K562 (cell line): ENCODE results near the gene KIF14. TPM values are rescaled to one million over a fixed set of nuclear protein-coding genes. Genes with fewer than 3 reads are reported as not detected.
A peak's percentile ranks its signal among the peaks of the same experiment; 100 is the strongest.

ENCODE experiments used
- ATAC-seq: fragments of 200-7000 bp; cut with Tn5 transposase; 3 replicates; pipeline ENCODE4 v1.9.1; 2020; ENCODE audit warnings: moderate library complexity
- BruUV-seq: library from RNA; stranded (reverse); fragments of 400-500 nt; replicated peaks from 2 replicates; lab custom pipeline; 2021; lab: Mats Ljungman, UMichigan
- CTCF ChIA-PET: fragments of 300-600 bp; formaldehyde crosslinking; extraction: SDS; loops from one replicate; lab custom pipeline; 2021; ENCODE audit warnings: low intra/inter-chr PET ratio; lab: Yijun Ruan, JAX
- POLR2A ChIA-PET: fragments of 300-600, 350-650 bp; sonication (Branson Sonifier 250); formaldehyde crosslinking; extraction: SDS; loops from one replicate; lab custom pipeline; 2021; ENCODE audit warnings: antibody characterized with exemption, inconsistent platforms; lab: Yijun Ruan, JAX
- DNase-seq, 4 experiments: peaks; one replicate each; pipeline versions ENCODE4 v3.0.0 to v3.0.0-alpha.2; 2011 to 2018; ENCODE audit warnings: low spot score in 3 of 4, mixed read lengths in 3 of 4; ENCODE audit errors: extremely low read depth in 1 of 4
- FAIRE-seq: peaks from 2 replicates; lab custom pipeline; 2011; peaks lifted over from hg19 to GRCh38; lab: Jason Lieb, UNC
- H2AFZ ChIP-seq: 2 replicates; pipeline ENCODE4 v1.6.0; 2011; ENCODE audit warnings: low read depth, low read length, control low read depth, inconsistent platforms
- H3K27ac ChIP-seq: fragments of 200-600 bp; 3 replicates; pipeline ENCODE4 v1.8.0; 2011; ENCODE audit warnings: low read depth, mild to moderate bottlenecking, control low read depth, inconsistent platforms, low read length, moderate library complexity, mixed read lengths; ENCODE audit errors: extremely low read depth
- H3K27me3 ChIP-seq, 2 experiments: fragments of 300-600 bp in 1 of 2; 2 replicates in 1 of 2; 3 replicates in 1 of 2; pipeline versions ENCODE4 v1.6.0 to v1.8.0; 2011; ENCODE audit warnings: inconsistent platforms in 2 of 2, low read length in 2 of 2, mild to moderate bottlenecking in 1 of 2, mixed read lengths in 1 of 2, moderate library complexity in 1 of 2; ENCODE audit not compliant: control insufficient read depth in 2 of 2, insufficient read depth in 2 of 2
- H3K36me3 ChIP-seq: fragments of 300-600 bp; 3 replicates; pipeline ENCODE4 v1.8.0; 2011; ENCODE audit warnings: mild to moderate bottlenecking, low read length, inconsistent platforms; ENCODE audit not compliant: control insufficient read depth, insufficient read depth
- H3K4me1 ChIP-seq, 2 experiments: fragments of 200-600 bp in 1 of 2; replicated peaks in 1 of 2; 2 replicates in 1 of 2; 3 replicates in 1 of 2; pipeline versions ENCODE4 v1.5.1 to v1.8.0; 2011; ENCODE audit warnings: inconsistent platforms in 2 of 2, low read length in 2 of 2, mild to moderate bottlenecking in 1 of 2, mixed read lengths in 1 of 2, moderate library complexity in 1 of 2; ENCODE audit not compliant: control insufficient read depth in 2 of 2, insufficient read depth in 2 of 2
- H3K4me2 ChIP-seq: 2 replicates; pipeline ENCODE4 v1.6.1; 2011; ENCODE audit warnings: low read length, control low read depth, inconsistent platforms, mixed read lengths; ENCODE audit not compliant: insufficient read depth
- H3K4me3 ChIP-seq: fragments of 200-600 bp; sonication (generic), shearing (Covaris generic); 2 replicates; pipeline ENCODE4 v1.5.1; 2016; ENCODE audit warnings: control low read depth, inconsistent platforms
- H3K79me2 ChIP-seq: fragments of 200-600 bp; 3 replicates; pipeline ENCODE4 v1.8.0; 2011; ENCODE audit warnings: low read length, inconsistent platforms; ENCODE audit not compliant: control insufficient read depth, insufficient read depth
- H3K9ac ChIP-seq, 2 experiments: 2 replicates each; pipeline versions ENCODE4 v1.6.0 to v1.6.1; 2011; ENCODE audit warnings: low read depth in 2 of 2, low read length in 2 of 2, control low read depth in 1 of 2, inconsistent platforms in 1 of 2, mild to moderate bottlenecking in 1 of 2, mixed read lengths in 1 of 2; ENCODE audit not compliant: insufficient read depth in 1 of 2
- H3K9me1 ChIP-seq: one replicate; pipeline ENCODE4 v1.6.0; 2011; ENCODE audit warnings: inconsistent platforms, mild to moderate bottlenecking, low read length, moderate library complexity; ENCODE audit not compliant: control insufficient read depth, insufficient read depth
- H3K9me3 ChIP-seq: replicated peaks from 2 replicates; pipeline ENCODE4 v1.5.1; 2011; ENCODE audit warnings: low read depth, low read length, inconsistent platforms; ENCODE audit not compliant: control insufficient read depth, insufficient read depth
- H4K20me1 ChIP-seq: replicated peaks from 2 replicates; pipeline ENCODE4 v1.6.1; 2011; ENCODE audit warnings: low read length, inconsistent platforms, mixed read lengths; ENCODE audit not compliant: control insufficient read depth, insufficient read depth
- CAMTA2 ChIP-seq: fragments of 250-450 bp; sonication (Bioruptor Pico); conservative IDR thresholded peaks from 2 replicates; pipeline ENCODE4 v1.5.1; 2022
- CBX3 ChIP-seq, 2 experiments: IDR thresholded peaks; 1 replicate in 1 of 2; 2 replicates in 1 of 2; pipeline ENCODE4 v1.6.1; 2012; ENCODE audit warnings: inconsistent platforms in 2 of 2, low read length in 2 of 2, borderline replicate concordance in 1 of 2, control low read depth in 1 of 2
- CCNT2 ChIP-seq: IDR thresholded peaks from 2 replicates; pipeline ENCODE4 v1.6.1; 2011; ENCODE audit warnings: borderline replicate concordance, low read depth, mild to moderate bottlenecking, moderate library complexity, mixed read lengths, low read length; ENCODE audit not compliant: insufficient read length; ENCODE audit errors: extremely low read depth
- CEBPB ChIP-seq: fragments of 450-650 bp; IDR thresholded peaks from 2 replicates; pipeline ENCODE4 v1.6.1; 2016; ENCODE audit warnings: missing genetic modification characterization, missing compliant biosample characterization
- ELF4 ChIP-seq: fragments of 450-650 bp; formaldehyde crosslinking; IDR thresholded peaks from 2 replicates; pipeline ENCODE4 v1.4.0; 2022; ENCODE audit warnings: missing genetic modification characterization
- FOXJ3 ChIP-seq: sonication (generic); formaldehyde crosslinking; IDR thresholded peaks from 2 replicates; pipeline ENCODE4 v1.4.0; 2020; ENCODE audit warnings: mild to moderate bottlenecking, missing genetic modification reagents
- MAFK ChIP-seq: IDR thresholded peaks from 2 replicates; pipeline ENCODE4 v1.6.1; 2011; ENCODE audit warnings: low read length, improper control_type of control experiment
- PATZ1 ChIP-seq: fragments of 250-450 bp; sonication (Bioruptor Pico); IDR thresholded peaks from 2 replicates; pipeline ENCODE4 v1.5.0; 2020; ENCODE audit warnings: mild to moderate bottlenecking, borderline replicate concordance
- PURB ChIP-seq: sonication (generic); formaldehyde crosslinking; IDR thresholded peaks from 2 replicates; pipeline ENCODE4 v1.9.0; 2021; ENCODE audit warnings: low read depth, mild to moderate bottlenecking, missing genetic modification reagents
- RAD21 ChIP-seq, 2 experiments: fragments of 250-450 bp in 1 of 2; fragments of 450-650 bp in 1 of 2; sonication (Bioruptor Pico) in 1 of 2; formaldehyde crosslinking in 1 of 2; IDR thresholded peaks in 1 of 2; conservative IDR thresholded peaks in 1 of 2; 2 replicates each; pipeline versions ENCODE4 v1.4.0 to v1.8.0; 2020 to 2022; ENCODE audit warnings: mild to moderate bottlenecking in 2 of 2, moderate library complexity in 1 of 2
- RCOR1 ChIP-seq, 2 experiments: IDR thresholded peaks; 2 replicates each; pipeline ENCODE4 v1.6.1; 2012; ENCODE audit warnings: low read depth in 2 of 2, low read length in 2 of 2, borderline replicate concordance in 1 of 2, improper control_type of control experiment in 1 of 2
- SMARCA4 ChIP-seq: fragments of 450-650 bp; IDR thresholded peaks from 2 replicates; pipeline ENCODE4 v1.6.1; 2016
- SPI1 ChIP-seq: IDR thresholded peaks from 2 replicates; pipeline ENCODE4 v1.6.1; 2011; ENCODE audit warnings: low read depth, low read length, control low read depth, borderline replicate concordance
- TEAD1 ChIP-seq, 2 experiments: fragments of 450-650 bp in 1 of 2; sonication (generic) in 1 of 2; formaldehyde crosslinking; IDR thresholded peaks; 2 replicates each; pipeline versions ENCODE4 v1.4.0 to v1.8.0; 2020 to 2022; ENCODE audit warnings: mild to moderate bottlenecking in 2 of 2, missing genetic modification reagents in 1 of 2
- WGBS: fragments of 100-300 bp; shearing (Covaris generic); methylation state at CpG from one replicate; pipeline ENCODE4 v1.1.6; 2016; ENCODE audit warnings: low coverage, mixed read lengths; ENCODE audit not compliant: insufficient coverage; ENCODE audit errors: missing lambda C conversion rate; 5-methylcytosine and 5-hydroxymethylcytosine counted together
- in situ Hi-C: fragments of 300-500 bp; cut with MboI; formaldehyde crosslinking; loops from 4 replicates; pipeline ENCODE4 v1.15.0; 2018; ENCODE audit warnings: inconsistent platforms, mixed read lengths
- intact Hi-C: fragments of 100-400 bp; cut with micrococcal nuclease; formaldehyde crosslinking; loops from 2 replicates; pipeline ENCODE4 v1.14.2; 2022
- polyA plus RNA-seq, 8 experiments: library from polyadenylated mRNA; depleted of rRNA in 4 of 8; stranded (reverse) in 5 of 8; unstranded in 3 of 8; fragments of >200 nt; fragmentation: Nextera tagmentation in 2 of 8; fragmentation: Illumina TruSeq in 1 of 8; extraction: Ambion mirVana in 2 of 8; extraction: Trizol in 1 of 8; gene quantifications; 2 replicates each; pipeline versions ENCODE4 v1.2.1 to v1.2.3, GENCODE V29; 2011 to 2014; ENCODE audit warnings: inconsistent platforms in 1 of 8, missing spikeins in 1 of 8
- total RNA-seq, 7 experiments: library from RNA; depleted of rRNA in 6 of 7; stranded (reverse); fragments of >200 nt in 6 of 7; fragmentation: Illumina TruSeq in 2 of 7; extraction: Trizol in 2 of 7; gene quantifications; 2 replicates each; pipeline versions ENCODE4 v1.2.1 to v1.2.3, GENCODE V29; 2011 to 2021; ENCODE audit warnings: low replicate concordance in 1 of 7
- TF ChIP-seq, protein P1 (sequence below): sonication (generic); IDR thresholded peaks from 2 replicates; pipeline ENCODE4 v1.6.1; 2016
- TF ChIP-seq, protein P2 (sequence below): fragments of 200-800 bp; sonication (Bioruptor generic); IDR thresholded peaks from 2 replicates; pipeline ENCODE4 v1.6.1; 2017; ENCODE audit warnings: missing genetic modification characterization, missing compliant biosample characterization
- TF ChIP-seq, protein P3 (sequence below): fragments of 200-800 bp; sonication (Bioruptor generic); IDR thresholded peaks from 2 replicates; pipeline ENCODE4 v1.6.1; 2017; ENCODE audit warnings: missing genetic modification characterization, missing compliant biosample characterization

KIF14 gene
- total and polyA plus RNA-seq, 9 of the 15 experiments (the other 6 are each of a cell fraction or from before 2014, with no cell fraction given): 11.5 to 47.4 (median 29.0) TPM

DNA sequence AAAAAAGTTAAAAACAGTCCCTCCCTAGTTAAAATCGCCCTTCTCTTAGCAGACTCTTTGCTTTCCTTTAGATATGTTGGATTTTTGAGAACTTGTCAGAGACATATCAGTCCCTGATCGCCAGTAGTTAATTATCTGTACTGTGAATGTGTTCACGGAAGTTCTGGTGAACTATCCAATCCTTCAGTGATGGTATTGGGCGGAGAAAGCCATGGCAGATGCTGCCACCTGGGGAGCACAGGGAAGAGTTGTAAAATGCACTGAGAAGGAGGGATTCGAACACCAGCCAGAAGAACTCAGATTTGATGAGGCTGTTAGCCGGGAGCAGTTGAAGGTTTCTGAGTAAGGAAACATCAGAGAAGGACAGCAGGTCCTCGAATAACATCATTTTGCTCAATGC, 17.5 kb upstream of the KIF14 start:
- Histone ChIP-seq H4K20me1 (no peaks in the 10 kb centered on the region), H3K27ac (peak overlapping the region; percentile 92), H3K4me2 (peak overlapping the region; percentile 17), H2AFZ (peak overlapping the region; percentile 93), H3K27me3 (no peaks in the 10 kb centered on the region), H3K36me3 (no peaks in the 10 kb centered on the region), H3K9ac (peak overlapping the region; percentile 42 to 78; a peak in 3 of 4 replicates), H3K4me1 (peaks cover 24 to 39% of the 10 kb centered on the region in 2 experiments), H3K79me2 (no peaks in the 10 kb centered on the region), H3K4me3 (no peak overlapping the region), H3K9me1 (no peaks in the 10 kb centered on the region), H3K9me3 (0 out of 2 replicates have a peak, but pooled peaks cover 3% of the 10 kb centered on the region)
- intact Hi-C loops (no loop called here), in situ Hi-C loops (no loop called here)
- DNase-seq (peak in 2 of 4 experiments; percentile 33 to 64), ATAC-seq (peak; percentile 14), FAIRE-seq (no peak)
- ChIA-PET CTCF (no interaction called here), POLR2A (no interaction called here)
- BruUV-seq: no TSS peak
- WGBS: 20% methylated on average over 7 of the region's 7 CpGs
- TF ChIP-seq TEAD1 (CRISPR knock-in tag; IDR thresholded peaks at IDR 0.05) (no peak), MAFK (no peak), SPI1 (no peak), CAMTA2 (no peak), CEBPB (tag) (no peak), CBX3 (IDR thresholded peaks at IDR 0.05; ENCODE audit: borderline replicate concordance in 1 of 2, low read length in 2 of 2) (no peak), ELF4 (CRISPR knock-in tag) (no peak), RCOR1 (IDR thresholded peaks at IDR 0.05; ENCODE audit: borderline replicate concordance in 1 of 2, low read depth in 2 of 2, low read length in 2 of 2) (0 out of 4 replicates have a peak, but pooled peaks of 1 of the 2 experiments have one; percentile 24), PATZ1 (CRISPR knock-in tag) (no peak), CCNT2 (no peak), FOXJ3 (no peak), PURB (CRISPR knock-in tag) (no peak), RAD21 (CRISPR knock-in tag; conservative IDR thresholded peaks at IDR 0.05 in 1 of 2, IDR thresholded peaks at IDR 0.05 in 1 of 2) (peak; percentile 34 to 41; a peak in 3 of 4 replicates), SMARCA4 (peak; percentile 50)
- TF ChIP-seq, protein P1, sequence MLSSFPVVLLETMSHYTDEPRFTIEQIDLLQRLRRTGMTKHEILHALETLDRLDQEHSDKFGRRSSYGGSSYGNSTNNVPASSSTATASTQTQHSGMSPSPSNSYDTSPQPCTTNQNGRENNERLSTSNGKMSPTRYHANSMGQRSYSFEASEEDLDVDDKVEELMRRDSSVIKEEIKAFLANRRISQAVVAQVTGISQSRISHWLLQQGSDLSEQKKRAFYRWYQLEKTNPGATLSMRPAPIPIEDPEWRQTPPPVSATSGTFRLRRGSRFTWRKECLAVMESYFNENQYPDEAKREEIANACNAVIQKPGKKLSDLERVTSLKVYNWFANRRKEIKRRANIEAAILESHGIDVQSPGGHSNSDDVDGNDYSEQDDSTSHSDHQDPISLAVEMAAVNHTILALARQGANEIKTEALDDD: peak; percentile 77
- TF ChIP-seq, protein P2, sequence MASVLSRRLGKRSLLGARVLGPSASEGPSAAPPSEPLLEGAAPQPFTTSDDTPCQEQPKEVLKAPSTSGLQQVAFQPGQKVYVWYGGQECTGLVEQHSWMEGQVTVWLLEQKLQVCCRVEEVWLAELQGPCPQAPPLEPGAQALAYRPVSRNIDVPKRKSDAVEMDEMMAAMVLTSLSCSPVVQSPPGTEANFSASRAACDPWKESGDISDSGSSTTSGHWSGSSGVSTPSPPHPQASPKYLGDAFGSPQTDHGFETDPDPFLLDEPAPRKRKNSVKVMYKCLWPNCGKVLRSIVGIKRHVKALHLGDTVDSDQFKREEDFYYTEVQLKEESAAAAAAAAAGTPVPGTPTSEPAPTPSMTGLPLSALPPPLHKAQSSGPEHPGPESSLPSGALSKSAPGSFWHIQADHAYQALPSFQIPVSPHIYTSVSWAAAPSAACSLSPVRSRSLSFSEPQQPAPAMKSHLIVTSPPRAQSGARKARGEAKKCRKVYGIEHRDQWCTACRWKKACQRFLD (CRISPR knock-in tag): 0 out of 2 replicates have a peak, but pooled peaks have one; percentile 39
- TF ChIP-seq, protein P3, sequence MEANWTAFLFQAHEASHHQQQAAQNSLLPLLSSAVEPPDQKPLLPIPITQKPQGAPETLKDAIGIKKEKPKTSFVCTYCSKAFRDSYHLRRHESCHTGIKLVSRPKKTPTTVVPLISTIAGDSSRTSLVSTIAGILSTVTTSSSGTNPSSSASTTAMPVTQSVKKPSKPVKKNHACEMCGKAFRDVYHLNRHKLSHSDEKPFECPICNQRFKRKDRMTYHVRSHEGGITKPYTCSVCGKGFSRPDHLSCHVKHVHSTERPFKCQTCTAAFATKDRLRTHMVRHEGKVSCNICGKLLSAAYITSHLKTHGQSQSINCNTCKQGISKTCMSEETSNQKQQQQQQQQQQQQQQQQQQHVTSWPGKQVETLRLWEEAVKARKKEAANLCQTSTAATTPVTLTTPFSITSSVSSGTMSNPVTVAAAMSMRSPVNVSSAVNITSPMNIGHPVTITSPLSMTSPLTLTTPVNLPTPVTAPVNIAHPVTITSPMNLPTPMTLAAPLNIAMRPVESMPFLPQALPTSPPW (CRISPR knock-in tag): no peak
